ENCODE results near the gene DYRK2.

The DYRK2 gene

GRCh38 chr12:67648521-67649260, at the start of gene DYRK2:
Gene DYRK2, plus strand, starts transcription at chr12:67648745. Its CDS starts 389 bp downstream, at chr12:67649134.
- peak; percentile 72 to 75 for DNase-seq

GRCh38 chr12:67599691-67600090, 48.9 kb upstream of the DYRK2 start:
- no peak for DNase-seq

GRCh38 chr12:67601126-67601525, 47.4 kb upstream of the DYRK2 start:
- DNase-seq, result no peak

- no peak for DNase-seq
Observed at GRCh38 chr12:67609226-67609870, 39.2 kb upstream of the DYRK2 start.

GRCh38 chr12:67613040-67613439, 35.5 kb upstream of the DYRK2 start:
- DNase-seq, result no peak

GRCh38 chr12:67617629-67618028, 30.9 kb upstream of the DYRK2 start:
- DNase-seq, result no peak

- no peak for DNase-seq
Observed at GRCh38 chr12:67618303-67618702, 30.2 kb upstream of the DYRK2 start.

GRCh38 chr12:67621112-67621511, 27.4 kb upstream of the DYRK2 start:
- no peak for DNase-seq

GRCh38 chr12:67621926-67622325, 26.6 kb upstream of the DYRK2 start:
- no peak for DNase-seq

- DNase-seq, result no peak
Observed at GRCh38 chr12:67623259-67623658, 25.3 kb upstream of the DYRK2 start.

- no peak for DNase-seq
Observed at GRCh38 chr12:67624355-67624754, 24.2 kb upstream of the DYRK2 start.

- no peak for DNase-seq
Observed at GRCh38 chr12:67625004-67625403, 23.5 kb upstream of the DYRK2 start.

GRCh38 chr12:67626156-67626555, 22.4 kb upstream of the DYRK2 start:
- no peak for DNase-seq

- peak; percentile 37 to 73 for DNase-seq
Observed at GRCh38 chr12:67630373-67631088, 18.0 kb upstream of the DYRK2 start.

GRCh38 chr12:67632005-67632404, 16.5 kb upstream of the DYRK2 start:
- DNase-seq, result no peak

GRCh38 chr12:67633024-67633610, 15.4 kb upstream of the DYRK2 start:
- no peak for DNase-seq

GRCh38 chr12:67633708-67634107, 14.8 kb upstream of the DYRK2 start:
- no peak for DNase-seq

GRCh38 chr12:67634303-67634761, 14.2 kb upstream of the DYRK2 start:
- DNase-seq, result no peak

- no peak for DNase-seq
Observed at GRCh38 chr12:67637718-67638117, 10.8 kb upstream of the DYRK2 start.

GRCh38 chr12:67638694-67639093, 9.9 kb upstream of the DYRK2 start:
- DNase-seq, result no peak

GRCh38 chr12:67640863-67641262, 7.7 kb upstream of the DYRK2 start:
- DNase-seq, result no peak

GRCh38 chr12:67645126-67645525, 3.4 kb upstream of the DYRK2 start:
- no peak for DNase-seq

- no peak for DNase-seq
Observed at GRCh38 chr12:67645601-67646000, 2.9 kb upstream of the DYRK2 start.

Data from stimulated activated CD4-positive, alpha-beta T cell treated with anti-CD3 and anti-CD28 coated beads, Interleukin-4, amount 100 ng/mL, for 4 hours (primary cell).